Peyer's patch (tissue), 4 donors: ENCODE results near the gene KRI1.

Experiments
- CTCF ChIP-seq, 6 experiments: fragments of 450-650 bp in 4 of 6; fragments of 200-600 bp in 2 of 6; sonication (generic) in 1 of 6; IDR thresholded peaks; one replicate each; pipeline ENCODE4 v1.5.1; 2017 to 2019; ENCODE audit warnings: antibody characterized with exemption in 6 of 6, mild to moderate bottlenecking in 3 of 6, moderate library complexity in 1 of 6
- POLR2A ChIP-seq, 2 donors: fragments of 450-650 bp; IDR thresholded peaks; one replicate each; pipeline ENCODE4 v1.5.1; 2017; ENCODE audit warnings: antibody characterized with exemption in 2 of 2, mild to moderate bottlenecking in 2 of 2, moderate library complexity in 2 of 2

GRCh38 chr19:10550336-10550735 is 15.5 kb downstream of the KRI1 start:
- TF ChIP-seq CTCF (IDR thresholded peaks at IDR 0.05) (no peak), POLR2A (IDR thresholded peaks at IDR 0.05) (no peak)
